ENCODE data around the gene COG7.

The COG7 gene

DNA sequence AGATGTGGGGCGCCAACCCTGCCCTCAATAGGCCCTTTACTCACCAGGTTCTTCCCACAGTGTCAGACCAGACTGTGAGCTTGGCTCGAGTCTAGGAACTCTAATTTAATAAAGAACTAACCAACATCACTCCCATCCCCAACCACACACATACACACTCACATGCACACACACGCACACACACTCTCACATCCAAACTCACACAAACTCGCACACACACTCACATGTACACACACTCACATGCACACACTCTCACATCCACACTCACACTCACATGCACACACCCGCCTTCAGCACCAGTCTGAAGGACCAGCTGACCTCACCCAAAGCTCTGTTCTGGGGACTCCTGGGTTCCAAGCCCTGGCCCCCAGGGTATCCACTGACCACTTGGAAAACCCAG is 63.8 kb downstream of the COG7 start:
- H3F3A ChIP-seq (ENCODE audit: low read depth) = no peaks in the 10 kb centered on the region
- no peaks in the 10 kb centered on the region for H3K9me2 ChIP-seq (replicated peaks; ENCODE audit: low read depth, low read length)
- no peak overlapping the region for H3K9ac ChIP-seq (ENCODE audit: low read depth, low read length, poor library complexity, severe bottlenecking)
- H2AFZ ChIP-seq (ENCODE audit: low read length) = no peak overlapping the region
- peaks cover 13% of the 10 kb centered on the region; the same call in 1 of the 2 replicates for H3K36me3 ChIP-seq (ENCODE audit: insufficient read depth, low read length)
- no peaks in the 10 kb centered on the region for H4K20me1 ChIP-seq (ENCODE audit: insufficient read depth, low read length, poor library complexity, severe bottlenecking)
- TF ChIP-seq, protein P1, sequence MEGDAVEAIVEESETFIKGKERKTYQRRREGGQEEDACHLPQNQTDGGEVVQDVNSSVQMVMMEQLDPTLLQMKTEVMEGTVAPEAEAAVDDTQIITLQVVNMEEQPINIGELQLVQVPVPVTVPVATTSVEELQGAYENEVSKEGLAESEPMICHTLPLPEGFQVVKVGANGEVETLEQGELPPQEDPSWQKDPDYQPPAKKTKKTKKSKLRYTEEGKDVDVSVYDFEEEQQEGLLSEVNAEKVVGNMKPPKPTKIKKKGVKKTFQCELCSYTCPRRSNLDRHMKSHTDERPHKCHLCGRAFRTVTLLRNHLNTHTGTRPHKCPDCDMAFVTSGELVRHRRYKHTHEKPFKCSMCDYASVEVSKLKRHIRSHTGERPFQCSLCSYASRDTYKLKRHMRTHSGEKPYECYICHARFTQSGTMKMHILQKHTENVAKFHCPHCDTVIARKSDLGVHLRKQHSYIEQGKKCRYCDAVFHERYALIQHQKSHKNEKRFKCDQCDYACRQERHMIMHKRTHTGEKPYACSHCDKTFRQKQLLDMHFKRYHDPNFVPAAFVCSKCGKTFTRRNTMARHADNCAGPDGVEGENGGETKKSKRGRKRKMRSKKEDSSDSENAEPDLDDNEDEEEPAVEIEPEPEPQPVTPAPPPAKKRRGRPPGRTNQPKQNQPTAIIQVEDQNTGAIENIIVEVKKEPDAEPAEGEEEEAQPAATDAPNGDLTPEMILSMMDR (conservative IDR thresholded peaks at IDR 0.05; ENCODE audit: low read length) = no peak
- TF ChIP-seq EZH2phosphoT487 (IDR thresholded peaks at IDR 0.05; ENCODE audit: borderline replicate concordance) = no peak
- no peaks in the 10 kb centered on the region for H3K4me1 ChIP-seq (ENCODE audit: insufficient read depth, low read length, poor library complexity, severe bottlenecking)
- H3K4me3 ChIP-seq (ENCODE audit: low read length, poor library complexity, severe bottlenecking) = no peak overlapping the region
- no peaks in the 10 kb centered on the region for H3K9me3 ChIP-seq (ENCODE audit: insufficient read depth, low read depth, low read length)
- H3K4me2 ChIP-seq (ENCODE audit: low read depth, low read length, poor library complexity, severe bottlenecking) = no peak overlapping the region
- H3K27me3 ChIP-seq (ENCODE audit: insufficient read depth, low read length, poor library complexity, severe bottlenecking) = no peaks in the 10 kb centered on the region
- H3K79me2 ChIP-seq (ENCODE audit: insufficient read depth, low read length) = no peaks in the 10 kb centered on the region

DNA sequence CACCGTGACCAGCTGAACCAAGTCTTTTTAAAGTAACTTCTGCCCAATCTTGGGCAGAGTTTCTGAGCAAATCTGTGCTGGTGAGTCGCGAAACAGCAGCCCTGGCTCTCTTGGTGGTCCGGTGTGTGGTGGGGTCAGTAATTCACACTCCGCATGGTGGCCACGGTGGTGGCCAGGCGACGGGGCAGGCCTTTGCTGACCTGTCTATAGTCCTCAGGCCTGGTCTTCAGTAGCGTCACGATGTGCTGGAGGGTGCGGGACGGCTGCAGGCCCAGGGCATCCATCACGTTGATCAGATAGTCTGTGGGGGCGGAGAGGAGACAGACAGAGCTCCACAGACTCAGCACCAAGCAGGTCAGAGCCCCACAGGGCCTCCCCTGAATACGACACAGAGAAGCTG is 64.2 kb downstream of the COG7 start:
- Histone ChIP-seq H3K4me3 (ENCODE audit: low read length, poor library complexity, severe bottlenecking) (no peak overlapping the region), H3K9ac (ENCODE audit: low read depth, low read length, poor library complexity, severe bottlenecking) (no peak overlapping the region), H3K79me2 (ENCODE audit: insufficient read depth, low read length) (no peaks in the 10 kb centered on the region), H2AFZ (ENCODE audit: low read length) (no peak overlapping the region), H3K4me2 (ENCODE audit: low read depth, low read length, poor library complexity, severe bottlenecking) (no peak overlapping the region), H3K9me2 (replicated peaks; ENCODE audit: low read depth, low read length) (no peaks in the 10 kb centered on the region), H3K9me3 (ENCODE audit: insufficient read depth, low read depth, low read length) (no peaks in the 10 kb centered on the region), H3K36me3 (ENCODE audit: insufficient read depth, low read length) (peaks cover 13% of the 10 kb centered on the region; the same call in 1 of the 2 replicates), H3K4me1 (ENCODE audit: insufficient read depth, low read length, poor library complexity, severe bottlenecking) (no peaks in the 10 kb centered on the region), H3F3A (ENCODE audit: low read depth) (no peaks in the 10 kb centered on the region), H3K27me3 (ENCODE audit: insufficient read depth, low read length, poor library complexity, severe bottlenecking) (no peaks in the 10 kb centered on the region), H4K20me1 (ENCODE audit: insufficient read depth, low read length, poor library complexity, severe bottlenecking) (no peaks in the 10 kb centered on the region)
- no peak for TF ChIP-seq EZH2phosphoT487 (IDR thresholded peaks at IDR 0.05; ENCODE audit: borderline replicate concordance)
- TF ChIP-seq, protein P1 (conservative IDR thresholded peaks at IDR 0.05; ENCODE audit: low read length) = no peak

DNA sequence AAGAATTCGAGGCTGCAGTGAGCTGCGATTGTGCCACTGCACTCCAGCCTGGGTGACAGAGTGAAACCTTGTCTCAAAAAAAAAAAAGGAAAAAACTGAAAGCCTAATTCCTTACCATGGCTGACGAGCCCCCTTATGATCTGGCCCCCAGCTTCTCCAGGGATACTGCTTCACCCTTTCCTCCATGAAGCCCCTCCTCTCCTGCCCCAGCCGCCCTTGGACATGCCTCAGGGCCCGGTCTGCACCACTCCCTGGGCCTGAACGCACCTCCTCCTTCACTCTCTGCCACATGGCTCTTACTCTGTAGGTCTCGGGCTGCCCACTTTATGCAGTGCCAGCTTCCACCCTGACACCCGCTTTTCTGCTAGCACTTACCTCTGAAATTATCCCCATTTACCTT is 65.3 kb downstream of the COG7 start:
- no peaks in the 10 kb centered on the region for H3K4me1 ChIP-seq (ENCODE audit: insufficient read depth, low read length, poor library complexity, severe bottlenecking)
- H3K27me3 ChIP-seq (ENCODE audit: insufficient read depth, low read length, poor library complexity, severe bottlenecking) = no peaks in the 10 kb centered on the region
- H3F3A ChIP-seq (ENCODE audit: low read depth) = no peaks in the 10 kb centered on the region
- no peaks in the 10 kb centered on the region for H4K20me1 ChIP-seq (ENCODE audit: insufficient read depth, low read length, poor library complexity, severe bottlenecking)
- no peak overlapping the region for H3K9ac ChIP-seq (ENCODE audit: low read depth, low read length, poor library complexity, severe bottlenecking)
- no peaks in the 10 kb centered on the region for H3K9me3 ChIP-seq (ENCODE audit: insufficient read depth, low read depth, low read length)
- peaks cover 13% of the 10 kb centered on the region; the same call in 1 of the 2 replicates for H3K36me3 ChIP-seq (ENCODE audit: insufficient read depth, low read length)
- H3K9me2 ChIP-seq (replicated peaks; ENCODE audit: low read depth, low read length) = no peaks in the 10 kb centered on the region
- TF ChIP-seq, protein P1 (conservative IDR thresholded peaks at IDR 0.05; ENCODE audit: low read length) = no peak
- TF ChIP-seq EZH2phosphoT487 (IDR thresholded peaks at IDR 0.05; ENCODE audit: borderline replicate concordance) = no peak
- H2AFZ ChIP-seq (ENCODE audit: low read length) = no peak overlapping the region
- H3K4me3 ChIP-seq (ENCODE audit: low read length, poor library complexity, severe bottlenecking) = no peak overlapping the region
- H3K79me2 ChIP-seq (ENCODE audit: insufficient read depth, low read length) = no peaks in the 10 kb centered on the region
- no peak overlapping the region for H3K4me2 ChIP-seq (ENCODE audit: low read depth, low read length, poor library complexity, severe bottlenecking)

Data from Loucy (cell line).